ENCODE results near the gene PTPN14. TPM values are rescaled to one million over a fixed set of nuclear protein-coding genes. Genes with fewer than 3 reads are reported as not detected.

The PTPN14 gene
- total RNA-seq, 4 donors from 2014 or later = 59.4 to 118 (median 66.1) TPM

- TF ChIP-seq POLR2A (IDR thresholded peaks at IDR 0.05) = no peak
- no peak overlapping the region for H3K4me3 ChIP-seq (ENCODE audit: low read depth, poor library complexity, severe bottlenecking)
- intact Hi-C loops (cut with DNase I; ENCODE audit: low total_unique reads) = no loop called here
- DNase-seq (ENCODE audit: low spot score in 2 of 2) = no peak
- 41 to 62% methylated on average over 1 of the region's 1 CpG for WGBS, 2 donors
These were observed 131.1 kb downstream of the PTPN14 start for GRCh38 chr1:214420341-214420740.

- intact Hi-C loops (cut with DNase I; ENCODE audit: low total_unique reads) = no loop called here
- WGBS, 2 donors = 38 to 63% methylated on average over 3 of the region's 3 CpGs
- no peak overlapping the region for H3K4me3 ChIP-seq (ENCODE audit: low read depth, poor library complexity, severe bottlenecking)
- TF ChIP-seq POLR2A (IDR thresholded peaks at IDR 0.05) (no peak), CTCF (IDR thresholded peaks at IDR 0.05) (no peak)
- no peak for DNase-seq (ENCODE audit: low spot score in 2 of 2)
These were observed 131.8 kb downstream of the PTPN14 start for GRCh38 chr1:214419650-214420049.

- WGBS, 2 donors = 0 to 7% methylated on average over 1 of the region's 1 CpG
- no peak for TF ChIP-seq CTCF (IDR thresholded peaks at IDR 0.05)
- TF ChIP-seq POLR2A (IDR thresholded peaks at IDR 0.05) = no peak
- intact Hi-C loops (cut with DNase I; ENCODE audit: low total_unique reads) = no loop called here
- H3K4me3 ChIP-seq (ENCODE audit: low read depth, poor library complexity, severe bottlenecking) = no peak overlapping the region
- DNase-seq (ENCODE audit: low spot score in 2 of 2) = no peak
These were observed 133.0 kb downstream of the PTPN14 start for GRCh38 chr1:214418391-214418790.

DNA sequence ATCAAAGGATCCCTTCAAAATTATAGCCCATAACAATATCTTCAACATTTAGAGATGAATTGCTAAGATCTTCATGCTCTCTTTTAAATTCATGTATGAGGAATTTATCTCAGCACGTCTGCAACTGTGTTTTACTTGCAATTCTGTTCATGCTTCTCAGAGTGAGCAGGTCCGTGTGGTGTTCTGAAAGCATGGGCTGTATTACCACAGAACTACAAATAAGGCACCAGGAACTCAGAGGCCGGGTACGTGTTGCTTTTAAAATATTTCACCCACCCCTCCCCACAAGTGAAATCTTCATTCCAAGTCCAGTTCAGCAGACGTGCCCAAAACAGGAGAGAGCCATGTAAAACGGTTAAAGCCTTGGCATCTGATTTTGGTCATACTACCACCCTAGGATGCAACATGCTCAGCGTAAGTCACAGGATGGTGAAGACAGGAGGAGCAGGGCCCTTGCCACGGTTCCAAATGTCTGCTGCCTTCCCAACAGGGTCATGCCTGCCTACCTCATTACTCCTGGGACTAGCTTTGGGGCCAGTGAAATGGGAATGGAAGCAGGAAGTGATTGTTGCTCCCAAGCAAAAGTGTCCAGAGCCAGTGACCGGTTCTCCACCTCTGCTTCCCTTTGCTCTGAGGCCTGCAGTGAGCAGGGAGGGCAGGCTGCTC lies 133.7 kb downstream of the PTPN14 start:
- intact Hi-C loops (cut with DNase I; ENCODE audit: low total_unique reads) = no loop called here
- 54 to 65% methylated on average over 9 of the region's 9 CpGs for WGBS, 2 donors
- no peak for DNase-seq (ENCODE audit: low spot score in 2 of 2)
- no peak overlapping the region for H3K4me3 ChIP-seq (ENCODE audit: low read depth, poor library complexity, severe bottlenecking)
- no peak for TF ChIP-seq POLR2A (IDR thresholded peaks at IDR 0.05)
- no peak for TF ChIP-seq CTCF (IDR thresholded peaks at IDR 0.05)

- TF ChIP-seq POLR2A (IDR thresholded peaks at IDR 0.05) = no peak
- H3K4me3 ChIP-seq (ENCODE audit: low read depth, poor library complexity, severe bottlenecking) = no peak overlapping the region
- WGBS, 2 donors = 35 to 45% methylated on average over 2 of the region's 2 CpGs
- intact Hi-C loops (cut with DNase I; ENCODE audit: low total_unique reads) = no loop called here
- DNase-seq (ENCODE audit: low spot score in 2 of 2) = no peak
These were observed 134.5 kb downstream of the PTPN14 start for GRCh38 chr1:214416858-214417257.

DNA sequence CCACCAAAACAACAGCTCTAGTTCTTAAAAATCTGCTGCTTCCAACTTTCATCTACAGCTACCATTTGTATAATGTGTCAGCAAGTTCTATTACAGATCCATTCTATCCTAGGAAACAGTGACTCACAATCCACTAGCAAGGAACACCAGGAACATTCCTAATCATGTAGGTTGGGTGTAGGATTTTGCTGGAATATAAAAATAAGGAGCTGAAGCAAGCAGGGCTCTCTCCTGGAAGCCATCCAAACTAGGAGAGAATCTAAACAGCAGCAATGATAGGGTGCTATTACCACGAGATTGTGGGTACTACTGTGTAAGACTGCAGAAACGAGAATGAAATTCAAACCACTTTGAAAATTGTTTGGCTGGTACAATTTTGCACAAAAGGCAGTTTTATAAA lies 135.0 kb downstream of the PTPN14 start:
- intact Hi-C loops (cut with DNase I; ENCODE audit: low total_unique reads) = no loop called here
- no peak for DNase-seq (ENCODE audit: low spot score in 2 of 2)
- no peak overlapping the region for H3K4me3 ChIP-seq (ENCODE audit: low read depth, poor library complexity, severe bottlenecking)
- WGBS, 2 donors = 5 to 9% methylated on average over 2 of the region's 2 CpGs
- no peak for TF ChIP-seq CTCF (IDR thresholded peaks at IDR 0.05)
- TF ChIP-seq POLR2A (IDR thresholded peaks at IDR 0.05) = no peak

DNA sequence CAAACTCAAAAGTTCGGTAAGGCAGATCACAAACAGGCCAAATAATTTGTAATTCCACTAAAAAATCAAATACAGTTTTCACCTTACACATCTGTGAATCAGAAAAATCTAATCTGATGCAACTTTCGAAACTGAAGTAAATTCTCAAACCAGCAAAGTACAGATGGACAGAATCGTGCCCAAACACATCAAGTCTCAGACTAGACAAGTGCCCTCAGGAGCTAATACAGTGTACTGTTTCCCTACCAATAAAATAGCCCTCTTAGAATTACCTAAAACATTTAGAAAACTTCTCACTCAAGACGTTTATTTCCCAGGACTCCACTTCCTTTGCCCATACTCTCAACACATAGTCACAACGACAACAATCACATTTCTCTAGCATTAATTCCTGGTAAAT lies 136.3 kb downstream of the PTPN14 start:
- H3K4me3 ChIP-seq (ENCODE audit: low read depth, poor library complexity, severe bottlenecking) = no peak overlapping the region
- intact Hi-C loops (cut with DNase I; ENCODE audit: low total_unique reads) = no loop called here
- TF ChIP-seq POLR2A (IDR thresholded peaks at IDR 0.05) = no peak
- no peak for TF ChIP-seq CTCF (IDR thresholded peaks at IDR 0.05)
- DNase-seq (ENCODE audit: low spot score in 2 of 2) = no peak
- 55 to 58% methylated on average over 5 of the region's 5 CpGs for WGBS, 2 donors

Data from lower leg skin (tissue), 4 donors.